Transverse colon (tissue), 4 donors: Measurements from ENCODE around the gene LILRB1. TPM values are rescaled to one million over a fixed set of nuclear protein-coding genes. Genes with fewer than 3 reads are reported as not detected.
"Not testable (repeated sequence)": the region's sequence is repeated elsewhere in the genome, so short reads cannot be mapped to it uniquely, and the experiment has no call there.

ENCODE experiments used
- DNase-seq: peaks from one replicate; pipeline ENCODE4 v3.0.0-alpha.2; 2019
- H3K27ac ChIP-seq, 4 donors: fragments of 200-600 bp; sonication (generic); 2 replicates each; pipeline ENCODE4 v1.5.1; 2016 to 2018; ENCODE audit warnings: inconsistent platforms in 4 of 4
- H3K27me3 ChIP-seq: fragments of 200-600 bp; sonication (generic); 2 replicates; pipeline ENCODE4 v1.5.1; 2017; ENCODE audit warnings: inconsistent platforms
- H3K36me3 ChIP-seq, 4 donors: fragments of 200-600 bp; sonication (generic); 2 replicates each; pipeline ENCODE4 v1.5.1; 2017 to 2019; ENCODE audit warnings: inconsistent platforms in 4 of 4
- H3K4me1 ChIP-seq, 4 donors: fragments of 200-600 bp; sonication (generic); 2 replicates each; pipeline ENCODE4 v1.5.1; 2017 to 2020; ENCODE audit warnings: inconsistent platforms in 4 of 4
- H3K4me3 ChIP-seq, 4 donors: fragments of 200-600 bp; sonication (generic); 1 replicate in 1 of 4; 2 replicates in 3 of 4; pipeline versions ENCODE4 v1.5.1 to v1.6.1; 2017 to 2019; ENCODE audit warnings: inconsistent platforms in 4 of 4
- H3K9me3 ChIP-seq, 2 donors: fragments of 200-600 bp; sonication (generic); 2 replicates each; pipeline ENCODE4 v1.5.1; 2017 to 2019; ENCODE audit warnings: inconsistent platforms in 2 of 2
- CTCF ChIP-seq, 5 experiments: fragments of 200-600 bp in 3 of 5; fragments of 450-650 bp in 2 of 5; sonication (generic) in 3 of 5; IDR thresholded peaks; 1 replicate in 2 of 5; 2 replicates in 3 of 5; pipeline ENCODE4 v1.5.1; 2016 to 2017; ENCODE audit warnings: antibody characterized with exemption in 5 of 5, inconsistent platforms in 3 of 5, mild to moderate bottlenecking in 2 of 5, moderate library complexity in 1 of 5
- EP300 ChIP-seq: sonication (generic); formaldehyde crosslinking; IDR thresholded peaks from one replicate; pipeline ENCODE4 v1.6.1; 2017; ENCODE audit warnings: antibody characterized with exemption, low read depth
- POLR2A ChIP-seq: fragments of 450-650 bp; IDR thresholded peaks from one replicate; pipeline ENCODE4 v1.6.1; 2016; ENCODE audit warnings: antibody characterized with exemption, mild to moderate bottlenecking, moderate library complexity
- POLR2AphosphoS5 ChIP-seq, 3 donors: sonication (generic); formaldehyde crosslinking; IDR thresholded peaks; one replicate each; pipeline ENCODE4 v1.6.1; 2016; ENCODE audit warnings: antibody characterized with exemption in 3 of 3
- WGBS, 2 donors: methylation state at CpG; one replicate each; pipeline ENCODE4 v1.1.5; 2018; ENCODE audit warnings: low coverage in 1 of 2; 5-methylcytosine and 5-hydroxymethylcytosine counted together
- in situ Hi-C, 4 donors: fragments of 200-750 bp; cut with MboI; loops; one replicate each; pipeline versions ENCODE4 v1.15.0 to v1.15.1; 2017; ENCODE audit warnings: low sequenced_read_pairs in 3 of 4, low pct_ligation_motif_present in 1 of 4, low pct_unique_long_range_greater_than_20kb in 1 of 4
- intact Hi-C: fragments of 100-400 bp; cut with DNase I; formaldehyde crosslinking; loops from one replicate; pipeline ENCODE4 v1.15.1; 2023; ENCODE audit warnings: low total_unique reads
- small RNA-seq, 4 donors: library from RNA; depleted of rRNA; stranded (forward); fragments of <200 nt; gene quantifications; one replicate each; pipeline ENCODE3, GENCODE V24; 2016
- total RNA-seq, 4 donors: library from RNA; depleted of rRNA; stranded (reverse); fragments of >200 nt; gene quantifications; one replicate each; pipeline ENCODE4 v1.1.0, GENCODE V29; 2016

The LILRB1 gene
- total RNA-seq, 4 donors from 2014 or later: 0.96 to 5.1 TPM; not detected in 2

DNA sequence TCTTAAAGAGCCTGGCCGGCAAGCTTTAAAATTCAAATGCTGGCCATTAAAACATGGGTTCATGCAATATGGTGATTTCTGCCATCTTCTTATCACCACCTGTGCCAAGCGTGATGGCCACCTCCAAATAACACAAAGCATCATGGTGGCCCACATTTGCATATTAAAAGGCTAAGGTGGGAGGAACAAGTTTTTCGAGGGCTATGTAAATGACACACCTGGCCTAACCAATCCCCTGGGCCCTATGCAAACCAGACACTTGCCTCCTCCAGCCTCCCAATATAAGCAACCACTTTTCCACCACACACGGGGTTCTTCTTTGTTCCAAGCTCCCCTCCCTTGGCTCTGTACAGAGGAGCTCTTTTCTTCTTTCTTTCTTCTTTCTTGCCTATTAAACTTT lies 46.9 kb downstream of the LILRB1 start:
- Histone ChIP-seq H3K9me3 (no peaks in the 10 kb centered on the region), H3K4me3 (no peak overlapping the region), H3K36me3 (no peaks in the 10 kb centered on the region), H3K27me3 (peaks cover 7% of the 10 kb centered on the region), H3K4me1 (no peaks in the 10 kb centered on the region), H3K27ac (no peak overlapping the region)
- no peak for DNase-seq
- intact Hi-C loops: no loop called here
- in situ Hi-C loops: loop anchor here in 2 of 4 donors (10.0 kb wide), 1 partner anchor 192 kb away; no protein-coding TSS in a partner anchor
- 54 to 55% methylated on average over 4 of the region's 4 CpGs for whole genome bisulfite sequencing, 2 donors
- TF ChIP-seq CTCF (IDR thresholded peaks at IDR 0.05) (no peak), POLR2AphosphoS5 (IDR thresholded peaks at IDR 0.05) (no peak), EP300 (no peak), POLR2A (no peak)

DNA sequence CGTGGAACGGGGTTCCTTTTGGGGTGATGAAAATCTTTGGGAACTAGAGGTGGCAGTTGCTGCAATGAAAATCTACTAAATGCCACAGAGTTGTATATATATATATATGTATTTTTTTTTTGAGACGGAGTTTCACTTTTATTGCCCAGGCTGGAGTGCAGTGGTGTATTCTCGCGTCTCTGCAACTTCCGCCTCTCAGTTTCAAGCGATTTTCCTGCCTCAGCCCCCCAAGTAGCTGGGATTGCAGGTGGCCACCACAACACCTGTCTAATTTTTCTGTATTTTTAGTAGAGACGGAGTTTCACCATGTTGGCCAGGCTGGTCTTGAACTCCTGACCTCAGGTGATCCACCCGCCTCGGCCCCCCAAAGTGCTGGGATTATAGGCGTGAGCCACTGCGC lies 51.3 kb downstream of the LILRB1 start:
- not testable (repeated sequence) for H3K36me3 ChIP-seq

DNA sequence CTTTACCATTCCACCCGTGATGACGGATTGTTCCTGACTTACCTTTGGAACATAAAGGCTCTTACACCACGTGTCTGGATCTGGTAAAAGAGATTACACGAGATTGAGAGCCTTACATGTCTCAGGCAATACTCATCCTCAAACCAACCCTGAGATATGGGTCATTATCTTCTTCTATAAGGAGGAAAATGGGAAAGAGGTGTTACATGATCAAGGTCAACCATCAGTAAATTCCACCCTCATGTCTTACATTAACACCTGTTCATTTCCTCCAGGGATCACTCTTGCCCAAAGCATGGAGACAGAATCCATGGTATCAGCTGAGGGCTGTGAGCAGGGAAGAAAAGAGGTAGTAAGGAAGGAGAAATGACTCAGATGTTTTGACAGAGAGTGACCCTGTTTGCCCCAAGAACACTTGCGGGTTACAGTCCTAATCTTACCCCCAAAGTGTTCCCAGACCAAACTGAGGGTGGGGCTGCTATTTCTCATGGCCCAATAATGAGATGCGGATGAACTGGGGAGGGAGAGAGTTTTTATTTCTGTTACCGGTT lies 52.1 kb downstream of the LILRB1 start:
- Histone ChIP-seq H3K4me1 (no peaks in the 10 kb centered on the region), H3K36me3 (no peaks in the 10 kb centered on the region), H3K4me3 (no peak overlapping the region), H3K27ac (no peak overlapping the region), H3K9me3 (no peaks in the 10 kb centered on the region), H3K27me3 (peaks cover 1% of the 10 kb centered on the region)
- in situ Hi-C loops: no loop called here
- intact Hi-C loops: no loop called here
- no peak for TF ChIP-seq POLR2A
- TF ChIP-seq EP300: no peak
- TF ChIP-seq POLR2AphosphoS5 (IDR thresholded peaks at IDR 0.05): no peak
- TF ChIP-seq CTCF (IDR thresholded peaks at IDR 0.05): no peak
- no peak for DNase-seq
- 36 to 64% methylated on average over 6 to 7 of the region's 7 CpGs for WGBS, 2 donors

More for the DNA sequence above, 51.3 kb downstream of the LILRB1 start:
- in situ Hi-C loops, H3K27ac ChIP-seq, H3K4me3 ChIP-seq, H3K4me1 ChIP-seq, H3K9me3 ChIP-seq, H3K27me3 ChIP-seq, DNase-seq, intact Hi-C loops: not testable (repeated sequence)
- 67 to 77% methylated on average over 11 to 12 of the region's 12 CpGs for WGBS, 2 donors

DNA sequence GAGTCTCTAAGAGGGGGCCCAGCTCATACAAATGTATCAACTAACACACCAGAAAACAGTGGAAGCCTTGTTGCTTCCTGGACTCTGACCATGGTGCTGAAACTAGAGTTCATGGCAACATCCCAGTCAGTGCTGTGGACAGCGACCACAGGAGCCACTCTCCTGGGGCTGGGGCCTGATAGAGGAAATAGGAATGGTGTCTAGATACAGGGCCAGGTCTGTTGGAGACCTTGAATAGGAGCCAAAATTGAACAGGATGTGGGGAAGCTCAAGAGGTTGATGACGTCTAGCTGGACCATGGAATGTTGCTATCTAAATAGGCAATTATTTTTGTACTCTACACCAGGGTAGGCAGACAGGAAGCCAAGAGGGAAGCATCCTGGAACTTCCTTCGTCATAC lies 54.2 kb downstream of the LILRB1 start:
- H3K27me3 ChIP-seq: peaks cover 11% of the 10 kb centered on the region
- in situ Hi-C loops: no loop called here
- intact Hi-C loops: no loop called here
- H3K27ac ChIP-seq: no peak overlapping the region
- TF ChIP-seq EP300 (no peak), POLR2A (no peak), POLR2AphosphoS5 (IDR thresholded peaks at IDR 0.05) (no peak), CTCF (IDR thresholded peaks at IDR 0.05) (no peak)
- DNase-seq: no peak
- no peaks in the 10 kb centered on the region for H3K4me1 ChIP-seq
- H3K36me3 ChIP-seq: no peaks in the 10 kb centered on the region
- H3K4me3 ChIP-seq: no peak overlapping the region
- 28 to 31% methylated on average over 3 of the region's 3 CpGs for WGBS, 2 donors
- no peaks in the 10 kb centered on the region for H3K9me3 ChIP-seq

Small RNAs within 50 kb of the gene (small RNA-seq; reads per million reads assigned to genes)
- 0 reads per million in 4 donors for gene AC245036.3
- 0 reads per million in 4 donors for gene MIR8061

Other genes with a start within 250 kb of the LILRB1 start
- 1 to 10 TPM; 1.1 to 7.5 (median 3.0) TPM for gene TTYH1, start 215.0 kb upstream of the LILRB1 start, total RNA-seq
- 1,000 to 10,000 TPM in 1 of 4 donors, 100 to 1,000 TPM in 3; 194 to 1,037 (median 566) TPM for gene LENG8, start 181.3 kb upstream of the LILRB1 start, total RNA-seq
- gene LENG9, start 166.7 kb upstream of the LILRB1 start, total RNA-seq: 10 to 100 TPM in 3 of 4 donors, 1 to 10 TPM in 1; 1.1 to 16.5 (median 12.3) TPM
- gene CDC42EP5, start 157.2 kb upstream of the LILRB1 start, total RNA-seq: 100 to 1,000 TPM; 210 to 231 (median 214) TPM
- 1 to 10 TPM in 1 of 4 donors, not detected in 3; 3.2 TPM for gene LAIR2, start 127.7 kb upstream of the LILRB1 start, total RNA-seq
- gene LILRA2, start 56.7 kb upstream of the LILRB1 start, total RNA-seq: 1 to 10 TPM in 2 of 4 donors, not detected in 2; 1.1 to 1.5 TPM
- gene LILRA1, start 36.9 kb upstream of the LILRB1 start, total RNA-seq: 1 to 10 TPM in 1 of 4 donors, under 1 TPM in 2, not detected in 1; 0.16 to 4.5 (median 0.27) TPM
- 10 to 100 TPM in 1 of 4 donors, 1 to 10 TPM in 2, not detected in 1; 1.8 to 47.1 (median 4.0) TPM for gene LILRB4, start 32.5 kb downstream of the LILRB1 start, total RNA-seq
- under 1 TPM in 1 of 4 donors, not detected in 3; 0.32 TPM for gene KIR3DL3, start 94.0 kb downstream of the LILRB1 start, total RNA-seq
- gene KIR2DL3, start 108.0 kb downstream of the LILRB1 start, total RNA-seq: under 1 TPM in 1 of 4 donors, not detected in 3; 0.55 TPM
- not detected for gene KIR2DL1, start 139.3 kb downstream of the LILRB1 start, total RNA-seq
- gene KIR2DL4, start 173.1 kb downstream of the LILRB1 start, total RNA-seq: 1 to 10 TPM in 2 of 4 donors, not detected in 2; 1.4 to 2.1 TPM
- gene KIR3DL1, start 186.0 kb downstream of the LILRB1 start, total RNA-seq: not detected
- gene KIR2DS4, start 202.2 kb downstream of the LILRB1 start, total RNA-seq: not detected
- gene KIR3DL2, start 220.0 kb downstream of the LILRB1 start, total RNA-seq: not detected
- not detected for gene FCAR, start 243.8 kb downstream of the LILRB1 start, total RNA-seq